ENCODE results near the gene TUBA3C.

The TUBA3C gene

GRCh38 chr13:19148561-19148960 lies 33.1 kb downstream of the TUBA3C start:
- DNase-seq (ENCODE audit: low read depth): no peak
- no peak for TF ChIP-seq CTCF (IDR thresholded peaks at IDR 0.05; ENCODE audit: low read length, missing control alignments)
- no peak overlapping the region for H3K4me3 ChIP-seq (replicated peaks; ENCODE audit: low read depth, low read length)
